ENCODE data around the gene SH3BP1.
A peak's percentile ranks its signal among the peaks of the same experiment; 100 is the strongest.
"Not testable (repeated sequence)": the region's sequence is repeated elsewhere in the genome, so short reads cannot be mapped to it uniquely, and the experiment has no call there.

The SH3BP1 gene

GRCh38 chr22:37639070-37639760, at the start of gene SH3BP1:
Gene SH3BP1 (plus strand): TSS chr22:37639669. CDS start chr22:37639788, 119 bp downstream.
- no peak for DNase-seq (ENCODE audit: extremely low read depth in 1 of 2, low read depth in 1 of 2)

GRCh38 chr22:37591081-37591480, 48.4 kb upstream of the SH3BP1 start:
- DNase-seq (ENCODE audit: extremely low read depth in 1 of 2, low read depth in 1 of 2) = not testable (repeated sequence)

GRCh38 chr22:37591823-37592404, 47.6 kb upstream of the SH3BP1 start:
- no peak for DNase-seq (ENCODE audit: extremely low read depth in 1 of 2, low read depth in 1 of 2)

- no peak for DNase-seq (ENCODE audit: extremely low read depth in 1 of 2, low read depth in 1 of 2)
Measured at GRCh38 chr22:37594237-37594636, 45.2 kb upstream of the SH3BP1 start.

GRCh38 chr22:37599153-37599552, 40.3 kb upstream of the SH3BP1 start:
- no peak for DNase-seq (ENCODE audit: extremely low read depth in 1 of 2, low read depth in 1 of 2)

GRCh38 chr22:37601203-37601539, 38.3 kb upstream of the SH3BP1 start:
- no peak for DNase-seq (ENCODE audit: extremely low read depth in 1 of 2, low read depth in 1 of 2)

GRCh38 chr22:37601540-37602442, 37.7 kb upstream of the SH3BP1 start:
- DNase-seq (ENCODE audit: extremely low read depth in 1 of 2, low read depth in 1 of 2) = no peak

GRCh38 chr22:37602546-37603277, 36.8 kb upstream of the SH3BP1 start:
- DNase-seq (ENCODE audit: extremely low read depth in 1 of 2, low read depth in 1 of 2) = not testable (repeated sequence)

GRCh38 chr22:37604074-37604473, 35.4 kb upstream of the SH3BP1 start:
- no peak for DNase-seq (ENCODE audit: extremely low read depth in 1 of 2, low read depth in 1 of 2)

- no peak for DNase-seq (ENCODE audit: extremely low read depth in 1 of 2, low read depth in 1 of 2)
Measured at GRCh38 chr22:37604875-37605274, 34.6 kb upstream of the SH3BP1 start.

GRCh38 chr22:37607010-37607934, 32.2 kb upstream of the SH3BP1 start:
- peak; percentile 74 to 84 for DNase-seq (ENCODE audit: extremely low read depth in 1 of 2, low read depth in 1 of 2)

- DNase-seq (ENCODE audit: extremely low read depth in 1 of 2, low read depth in 1 of 2) = no peak
Measured at GRCh38 chr22:37607935-37608476, 31.5 kb upstream of the SH3BP1 start.

- peak; percentile 92 to 95 for DNase-seq (ENCODE audit: extremely low read depth in 1 of 2, low read depth in 1 of 2)
Measured at GRCh38 chr22:37608477-37609239, 30.8 kb upstream of the SH3BP1 start, which contains the start of gene GGA1. Gene GGA1 (plus strand): TSS chr22:37608834. CDS start chr22:37608861, 27 bp downstream.

- no peak for DNase-seq (ENCODE audit: extremely low read depth in 1 of 2, low read depth in 1 of 2)
Measured at GRCh38 chr22:37609240-37610152, 30.0 kb upstream of the SH3BP1 start.

- not testable (repeated sequence) for DNase-seq (ENCODE audit: extremely low read depth in 1 of 2, low read depth in 1 of 2)
Measured at GRCh38 chr22:37610153-37610475, 29.4 kb upstream of the SH3BP1 start.

- no peak for DNase-seq (ENCODE audit: extremely low read depth in 1 of 2, low read depth in 1 of 2)
Measured at GRCh38 chr22:37610480-37611129, 28.9 kb upstream of the SH3BP1 start.

GRCh38 chr22:37611207-37611606, 28.3 kb upstream of the SH3BP1 start:
- no peak for DNase-seq (ENCODE audit: extremely low read depth in 1 of 2, low read depth in 1 of 2)

All from stimulated activated CD8-positive, alpha-beta memory T cell treated with anti-CD3 and anti-CD28 coated beads, Interleukin-7, amount 100 ng/mL, for 48 hours (primary cell).